Measurements from ENCODE around the gene GSTA5. TPM values are rescaled to one million over a fixed set of nuclear protein-coding genes. Genes with fewer than 3 reads are reported as not detected.

GSTA5 gene
- polyA plus RNA-seq (2011; rRNA removed) (not detected in 2 replicates), polyA plus RNA-seq (2017; fragmentation: RNase III; extraction: RNeasy Plus Mini Kit Qiagen cat#74134 plus additional on column Dnase treatment) (not detected in 3 replicates), polyA minus RNA-seq (2011; rRNA and poly(A)+ RNA removed) (not detected in 2 replicates)
- polyA plus RNA-seq (2012; cell fraction: cytosol; rRNA removed), result not detected in 2 replicates
- polyA plus RNA-seq (2012; cell fraction: nucleus; rRNA removed), result not detected in 2 replicates

- ChIA-PET CTCF (no interaction called here), POLR2A (no interaction called here)
- Histone ChIP-seq H3K27ac (no peak within 1 kb of the TSS), H3K4me1 (no peaks in the 10 kb centered on the region), H3K4me3 (no peak within 1 kb of the TSS), H3K4me2 (no peak within 1 kb of the TSS; the same call in 2 of the 3 replicates), H3K9me3 (no peaks in the 10 kb centered on the region)
- ATAC-seq, result no peak
- WGBS (ENCODE audit: missing lambda C conversion rate), result 44% methylated on average over 5 of the region's 5 CpGs
- TF ChIP-seq PHF8 (IDR thresholded peaks at IDR 0.05; ENCODE audit: borderline replicate concordance, low read depth), result no peak
- no peak for TF ChIP-seq NFE2L2 (conservative IDR thresholded peaks at IDR 0.05; ENCODE audit: low read length)
- no peak for TF ChIP-seq E2F6 (IDR thresholded peaks at IDR 0.05; ENCODE audit: borderline replicate concordance, low read depth)
- TF ChIP-seq ZC3H11A (IDR thresholded peaks at IDR 0.05), result no peak
- TF ChIP-seq FOSL2 (IDR thresholded peaks at IDR 0.05), result no peak
- no peak for TF ChIP-seq FOSL2 (CRISPR knock-in tag; IDR thresholded peaks at IDR 0.05)
- TF ChIP-seq MAFK (IDR thresholded peaks at IDR 0.05; ENCODE audit: partially characterized antibody), result no peak
- TF ChIP-seq HEYL (CRISPR knock-in tag; IDR thresholded peaks at IDR 0.05), result no peak
- no peak for TF ChIP-seq TFCP2L1 (CRISPR knock-in tag; IDR thresholded peaks at IDR 0.05)
- FAIRE-seq, result no peak
- DNase-seq (ENCODE audit: low read depth in 1 of 2, low spot score in 1 of 2), result no peak
Observed at GRCh38 chr6:52840763-52841585, at the start of gene GSTA5. Gene GSTA5 (minus strand): TSS chr6:52840813.

- no peak overlapping the region for H3K27ac ChIP-seq
- no peak for FAIRE-seq
- CTCF ChIA-PET, result no interaction called here
- no peaks in the 10 kb centered on the region for H3K4me1 ChIP-seq
- no peak overlapping the region for H3K4me3 ChIP-seq
- H3K4me2 ChIP-seq, result no peak overlapping the region
- no peak for ATAC-seq
- no peaks in the 10 kb centered on the region for H3K9me3 ChIP-seq
- no peak for DNase-seq (ENCODE audit: low read depth in 1 of 2, low spot score in 1 of 2)
- TF ChIP-seq RFX5 (IDR thresholded peaks at IDR 0.05) (no peak), ELK1 (IDR thresholded peaks at IDR 0.05; ENCODE audit: low read depth, low read length) (no peak), MAZ (IDR thresholded peaks at IDR 0.05; ENCODE audit: borderline replicate concordance, low read depth, low read length) (no peak)
- POLR2A ChIA-PET, result no interaction called here
- 46% methylated on average over 3 of the region's 3 CpGs for WGBS (ENCODE audit: missing lambda C conversion rate)
Observed at GRCh38 chr6:52890018-52890417, 49.4 kb upstream of the GSTA5 start.

GRCh38 chr6:52887910-52888524 lies 47.4 kb upstream of the GSTA5 start:
- no peak overlapping the region for H3K4me3 ChIP-seq
- H3K27ac ChIP-seq, result no peak overlapping the region
- POLR2A ChIA-PET, result no interaction called here
- no peaks in the 10 kb centered on the region for H3K9me3 ChIP-seq
- no peaks in the 10 kb centered on the region for H3K4me1 ChIP-seq
- 71% methylated on average over 3 of the region's 3 CpGs for WGBS (ENCODE audit: missing lambda C conversion rate)
- TF ChIP-seq CHD4 (IDR thresholded peaks at IDR 0.05; ENCODE audit: borderline replicate concordance) (no peak), BCL3 (IDR thresholded peaks at IDR 0.05) (no peak), ZC3H11A (IDR thresholded peaks at IDR 0.05) (no peak), NPAS2 (CRISPR knock-in tag; IDR thresholded peaks at IDR 0.05; ENCODE audit: borderline replicate concordance) (no peak), MAX (IDR thresholded peaks at IDR 0.05) (no peak), MYC (IDR thresholded peaks at IDR 0.05; ENCODE audit: borderline replicate concordance, low read length) (no peak), HEYL (CRISPR knock-in tag; IDR thresholded peaks at IDR 0.05) (no peak), CHD2 (IDR thresholded peaks at IDR 0.05; ENCODE audit: low read length, partially characterized antibody) (no peak), EP300 (IDR thresholded peaks at IDR 0.05) (no peak), EHF (CRISPR knock-in tag; IDR thresholded peaks at IDR 0.05) (no peak), CBX8 (IDR thresholded peaks at IDR 0.05) (no peak)
- no peak for DNase-seq (ENCODE audit: low read depth in 1 of 2, low spot score in 1 of 2)
- ATAC-seq, result no peak
- CTCF ChIA-PET, result interaction anchor here (0.8 to 1.6 kb wide), 3 partner anchors 20 to 107 kb away, joined by 3 to 4 read pairs (median 3); partner anchors contain the start of gene GSTA4
- no peak for FAIRE-seq
- H3K4me2 ChIP-seq, result no peak overlapping the region
